SK-N-SH treated with all-trans-retinoic acid at 6 μM for 48 hours (cell line): Measurements from ENCODE around the gene IFT80.

ENCODE experiments used
- BACH2 ChIP-seq: fragments of 250-450 bp; sonication (Bioruptor Pico); IDR thresholded peaks from 2 replicates; pipeline ENCODE4 v1.9.0; 2021; ENCODE audit warnings: mild to moderate bottlenecking, borderline replicate concordance
- ESRRG ChIP-seq: fragments of 250-450 bp; sonication (Bioruptor Pico); IDR thresholded peaks from 2 replicates; pipeline ENCODE4 v1.6.1; 2021; ENCODE audit warnings: mild to moderate bottlenecking
- PATZ1 ChIP-seq: fragments of 250-450 bp; sonication (Bioruptor Pico); IDR thresholded peaks from 2 replicates; pipeline ENCODE4 v1.8.0; 2020; ENCODE audit warnings: mild to moderate bottlenecking, moderate library complexity, borderline replicate concordance
- PPARA ChIP-seq: fragments of 250-450 bp; sonication (Bioruptor Pico); IDR thresholded peaks from 2 replicates; pipeline ENCODE4 v1.5.0; 2020; ENCODE audit warnings: mild to moderate bottlenecking, borderline replicate concordance
- RARB ChIP-seq: fragments of 250-450 bp; sonication (Bioruptor Pico); IDR thresholded peaks from 2 replicates; pipeline ENCODE4 v1.8.0; 2021; ENCODE audit warnings: mild to moderate bottlenecking, moderate library complexity
- TCF4 ChIP-seq: fragments of 250-450 bp; sonication (Bioruptor Pico); IDR thresholded peaks from 2 replicates; pipeline ENCODE4 v1.8.0; 2021; ENCODE audit warnings: mild to moderate bottlenecking, moderate library complexity, borderline replicate concordance
- ZC3H10 ChIP-seq: fragments of 250-450 bp; sonication (Bioruptor Pico); IDR thresholded peaks from 2 replicates; pipeline ENCODE4 v1.5.1; 2021; ENCODE audit warnings: mild to moderate bottlenecking, moderate library complexity
- ZFP3 ChIP-seq: fragments of 250-450 bp; sonication (Bioruptor Pico); IDR thresholded peaks from 2 replicates; pipeline ENCODE4 v1.5.0; 2020; ENCODE audit warnings: mild to moderate bottlenecking, moderate library complexity
- ZNF8 ChIP-seq: fragments of 450-650 bp; formaldehyde crosslinking; IDR thresholded peaks from 2 replicates; pipeline ENCODE4 v1.5.0; 2020; ENCODE audit warnings: mild to moderate bottlenecking, moderate library complexity

GRCh38 chr3:160445854-160446253 lies 46.8 kb upstream of the IFT80 start:
- no peak for TF ChIP-seq TCF4 (CRISPR knock-in tag)
- TF ChIP-seq PPARA (CRISPR knock-in tag), result no peak
- TF ChIP-seq ZNF8 (CRISPR knock-in tag), result no peak
- no peak for TF ChIP-seq PATZ1 (CRISPR knock-in tag)
- no peak for TF ChIP-seq ESRRG (CRISPR knock-in tag)
- TF ChIP-seq ZFP3 (CRISPR knock-in tag), result no peak
- TF ChIP-seq ZC3H10 (CRISPR knock-in tag), result no peak
- no peak for TF ChIP-seq RARB (CRISPR knock-in tag)
- no peak for TF ChIP-seq BACH2 (CRISPR knock-in tag)
